Gastrocnemius medialis (tissue), 4 donors: Measurements from ENCODE around the gene PSAPL1.

Experiments
- CTCF ChIP-seq, 5 experiments: fragments of 450-650 bp in 3 of 5; fragments of 200-600 bp in 2 of 5; sonication (generic) in 2 of 5; IDR thresholded peaks in 4 of 5; conservative IDR thresholded peaks in 1 of 5; 1 replicate in 4 of 5; 2 replicates in 1 of 5; pipeline ENCODE4 v1.5.1; 2016 to 2019; ENCODE audit warnings: antibody characterized with exemption in 5 of 5, mild to moderate bottlenecking in 3 of 5, moderate library complexity in 3 of 5
- POLR2A ChIP-seq, 2 donors: fragments of 450-650 bp; IDR thresholded peaks; one replicate each; pipeline ENCODE4 v1.6.1; 2017; ENCODE audit warnings: antibody characterized with exemption in 2 of 2, mild to moderate bottlenecking in 2 of 2, moderate library complexity in 2 of 2

GRCh38 chr4:7396186-7396910 lies 38.4 kb downstream of the PSAPL1 start:
- no peak for TF ChIP-seq CTCF (IDR thresholded peaks at IDR 0.05 in 4 of 5, conservative IDR thresholded peaks at IDR 0.05 in 1 of 5)
- no peak for TF ChIP-seq POLR2A (IDR thresholded peaks at IDR 0.05)
